IMR-90 (cell line): ENCODE results near the gene ARSJ. TPM values are rescaled to one million over a fixed set of nuclear protein-coding genes. Genes with fewer than 3 reads are reported as not detected.
A peak's percentile ranks its signal among the peaks of the same experiment; 100 is the strongest.

Source experiments
- ATAC-seq: fragments of 200-7000 bp; cut with Tn5 transposase; 2 replicates; pipeline ENCODE4 v1.9.1; 2020; ENCODE audit warnings: low read depth, mild to moderate bottlenecking, moderate library complexity
- BruUV-seq: library from RNA; stranded (reverse); fragments of 400-500 nt; replicated peaks from 2 replicates; lab custom pipeline; 2021; lab: Mats Ljungman, UMichigan
- CTCF ChIA-PET: fragments of 300-600 bp; formaldehyde crosslinking; extraction: SDS; loops from one replicate; lab custom pipeline; 2021; ENCODE audit warnings: antibody characterized with exemption; lab: Yijun Ruan, JAX
- POLR2A ChIA-PET: fragments of 300-600 bp; sonication (Branson Sonifier 250); formaldehyde crosslinking; loops from one replicate; lab custom pipeline; 2022; ENCODE audit warnings: antibody characterized with exemption; ENCODE audit not compliant: unreplicated experiment; lab: Charles Lee
- DNase-seq: peaks from one replicate; pipeline ENCODE4 v3.0.0; 2013
- H2AFZ ChIP-seq: replicated peaks from 2 replicates; pipeline ENCODE3; 2013; ENCODE audit warnings: low read length, mild to moderate bottlenecking; ENCODE audit not compliant: poor library complexity
- H2AK5ac ChIP-seq: 2 replicates; pipeline ENCODE4 v1.6.1; 2013; ENCODE audit warnings: low read depth, low read length, inconsistent platforms
- H2AK9ac ChIP-seq: replicated peaks from 2 replicates; pipeline ENCODE3; 2013; ENCODE audit warnings: mild to moderate bottlenecking, low read depth, low read length, moderate library complexity; ENCODE audit not compliant: poor library complexity
- H2BK120ac ChIP-seq: 2 replicates; pipeline ENCODE4 v1.6.1; 2013; ENCODE audit warnings: low read depth, low read length, inconsistent platforms
- H2BK15ac ChIP-seq: 3 replicates; pipeline ENCODE4 v1.6.1; 2013; ENCODE audit warnings: low read depth, low read length, inconsistent platforms
- H2BK20ac ChIP-seq: 2 replicates; pipeline ENCODE4 v1.6.1; 2013; ENCODE audit warnings: low read depth, mild to moderate bottlenecking, inconsistent platforms, low read length, moderate library complexity
- H2BK5ac ChIP-seq: 2 replicates; pipeline ENCODE4 v1.6.1; 2013; ENCODE audit warnings: mild to moderate bottlenecking, low read depth, low read length, inconsistent platforms; ENCODE audit not compliant: poor library complexity, severe bottlenecking
- H3K14ac ChIP-seq: replicated peaks from 2 replicates; pipeline ENCODE4 v1.6.1; 2013; ENCODE audit warnings: low read depth, low read length, inconsistent platforms
- H3K18ac ChIP-seq: 2 replicates; pipeline ENCODE4 v1.6.1; 2013; ENCODE audit warnings: low read depth, low read length, control low read depth
- H3K23ac ChIP-seq: 2 replicates; pipeline ENCODE4 v1.6.1; 2013; ENCODE audit warnings: low read depth, low read length, inconsistent platforms
- H3K27ac ChIP-seq: 2 replicates; pipeline ENCODE4 v1.5.1; 2013; ENCODE audit warnings: mild to moderate bottlenecking, control low read depth, low read length; ENCODE audit not compliant: insufficient read depth
- H3K27me3 ChIP-seq: 2 replicates; pipeline ENCODE4 v1.6.1; 2013; ENCODE audit warnings: low read length; ENCODE audit not compliant: control insufficient read depth, insufficient read depth
- H3K36me3 ChIP-seq: 2 replicates; pipeline ENCODE4 v1.6.1; 2013; ENCODE audit warnings: low read length, mixed read lengths; ENCODE audit not compliant: control insufficient read depth, insufficient read depth
- H3K4ac ChIP-seq: 2 replicates; pipeline ENCODE4 v1.6.1; 2013; ENCODE audit warnings: low read depth, low read length, inconsistent platforms
- H3K4me1 ChIP-seq: 2 replicates; pipeline ENCODE4 v1.6.1; 2013; ENCODE audit warnings: low read length, mixed read lengths; ENCODE audit not compliant: control insufficient read depth, insufficient read depth
- H3K4me2 ChIP-seq: 2 replicates; pipeline ENCODE4 v1.6.1; 2013; ENCODE audit warnings: low read depth, mild to moderate bottlenecking, control low read depth, low read length, moderate library complexity
- H3K4me3 ChIP-seq: 2 replicates; pipeline ENCODE4 v1.5.1; 2013; ENCODE audit warnings: low read depth, mild to moderate bottlenecking, control low read depth, low read length, moderate library complexity; ENCODE audit not compliant: insufficient read depth
- H3K56ac ChIP-seq: 2 replicates; pipeline ENCODE4 v1.6.1; 2013; ENCODE audit warnings: low read length, inconsistent platforms; ENCODE audit not compliant: insufficient read depth; ENCODE audit errors: extremely low read depth
- H3K79me1 ChIP-seq, 2 experiments: 2 replicates each; pipeline ENCODE4 v1.6.1; 2013; ENCODE audit warnings: low read length in 2 of 2, inconsistent platforms in 1 of 2, low read depth in 1 of 2
- H3K9ac ChIP-seq: 2 replicates; pipeline ENCODE4 v1.6.1; 2013; ENCODE audit warnings: low read depth, low read length, control low read depth
- H3K9me1 ChIP-seq: 2 replicates; pipeline ENCODE4 v1.6.1; 2013; ENCODE audit warnings: low read length, inconsistent platforms; ENCODE audit not compliant: insufficient read depth
- H3K9me3 ChIP-seq: 2 replicates; pipeline ENCODE4 v1.6.1; 2013; ENCODE audit warnings: low read length; ENCODE audit not compliant: control insufficient read depth, insufficient read depth
- H4K20me1 ChIP-seq: 2 replicates; pipeline ENCODE4 v1.6.1; 2013; ENCODE audit warnings: low read length, inconsistent platforms; ENCODE audit not compliant: insufficient read depth
- H4K5ac ChIP-seq: 2 replicates; pipeline ENCODE4 v1.6.1; 2013; ENCODE audit warnings: mild to moderate bottlenecking, low read depth, low read length, control low read depth
- H4K8ac ChIP-seq, 2 experiments: 2 replicates each; pipeline ENCODE4 v1.6.1; 2013; ENCODE audit warnings: low read depth in 2 of 2, low read length in 2 of 2, control low read depth in 1 of 2, inconsistent platforms in 1 of 2
- H4K91ac ChIP-seq: 2 replicates; pipeline ENCODE4 v1.6.1; 2013; ENCODE audit warnings: low read depth, low read length, inconsistent platforms; ENCODE audit not compliant: insufficient read depth
- BHLHE40 ChIP-seq: fragments of 150-350 bp; IDR thresholded peaks from 2 replicates; pipeline ENCODE4 v1.6.1; 2016; ENCODE audit warnings: mild to moderate bottlenecking, low read depth, low read length
- CEBPB ChIP-seq: IDR thresholded peaks from 2 replicates; pipeline ENCODE4 v1.6.1; 2012; ENCODE audit warnings: low read depth, low read length, improper control_type of control experiment
- CHD1 ChIP-seq: IDR thresholded peaks from 2 replicates; pipeline ENCODE4 v1.6.1; 2012; ENCODE audit warnings: low read depth, low read length, improper control_type of control experiment
- FOS ChIP-seq: fragments of 150-350 bp; IDR thresholded peaks from 2 replicates; pipeline ENCODE4 v1.6.1; 2016; ENCODE audit warnings: low read depth, low read length
- MAFK ChIP-seq: IDR thresholded peaks from 2 replicates; pipeline ENCODE4 v1.6.1; 2012; ENCODE audit warnings: low read depth, low read length, improper control_type of control experiment
- MAZ ChIP-seq: IDR thresholded peaks from 2 replicates; pipeline ENCODE4 v1.6.1; 2012; ENCODE audit warnings: low read depth, mild to moderate bottlenecking, low read length, improper control_type of control experiment, moderate library complexity, borderline replicate concordance
- MXI1 ChIP-seq: IDR thresholded peaks from 2 replicates; pipeline ENCODE4 v1.6.1; 2012; ENCODE audit warnings: low read depth, mild to moderate bottlenecking, low read length, moderate library complexity, borderline replicate concordance
- NFE2L2 ChIP-seq: fragments of 150-350 bp; IDR thresholded peaks from 2 replicates; pipeline ENCODE4 v1.6.1; 2016; ENCODE audit warnings: low read depth, mild to moderate bottlenecking, low read length
- POLR2A ChIP-seq: IDR thresholded peaks from 2 replicates; pipeline ENCODE4 v1.6.1; 2012; ENCODE audit warnings: mild to moderate bottlenecking, low read depth, low read length
- RAD21 ChIP-seq: IDR thresholded peaks from 2 replicates; pipeline ENCODE4 v1.6.1; 2012; ENCODE audit warnings: low read length, improper control_type of control experiment
- RCOR1 ChIP-seq: IDR thresholded peaks from 2 replicates; pipeline ENCODE4 v1.6.1; 2012; ENCODE audit warnings: mild to moderate bottlenecking, low read length, improper control_type of control experiment; ENCODE audit not compliant: insufficient replicate concordance
- RFX5 ChIP-seq: IDR thresholded peaks from 2 replicates; pipeline ENCODE4 v1.8.0; 2012; ENCODE audit warnings: low read depth, mild to moderate bottlenecking, low read length, moderate library complexity
- SMC3 ChIP-seq: fragments of 150-350 bp; IDR thresholded peaks from 2 replicates; pipeline ENCODE4 v1.6.1; 2016; ENCODE audit warnings: low read depth, mild to moderate bottlenecking, antibody characterized with exemption, low read length, moderate library complexity
- WGBS, 2 experiments: methylation state at CpG; one replicate each; pipeline versions ENCODE4 v1.1.5 to v1.1.7; 2013; ENCODE audit warnings: missing lambda C conversion rate in 2 of 2; ENCODE audit not compliant: insufficient read length in 1 of 2; ENCODE audit errors: extremely low coverage in 2 of 2; 5-methylcytosine and 5-hydroxymethylcytosine counted together
- dilution Hi-C: fragments of 300-500 bp; cut with HindIII; formaldehyde crosslinking; loops from one replicate; pipeline ENCODE4 v1.14.3; 2018; ENCODE audit warnings: low sequenced_read_pairs; ENCODE audit not compliant: unreplicated experiment
- in situ Hi-C: fragments of 300-500 bp; cut with MboI; formaldehyde crosslinking; loops from 3 replicates; pipeline ENCODE4 v1.14.3; 2019; ENCODE audit warnings: low sequenced_read_pairs, inconsistent platforms, mixed read lengths
- intact Hi-C: fragments of 100-400 bp; cut with micrococcal nuclease; formaldehyde crosslinking; loops from 2 replicates; pipeline ENCODE4 v1.10.0; 2022
- polyA plus RNA-seq, 3 experiments: library from polyadenylated mRNA; depleted of rRNA; stranded (reverse); fragments of >200 nt; gene quantifications; 2 replicates each; pipeline ENCODE4 v1.2.3, GENCODE V29; 2012; ENCODE audit warnings: low replicate concordance in 1 of 3
- total RNA-seq: library from RNA; depleted of rRNA; stranded (reverse); fragments of >200 nt; gene quantifications from 2 replicates; pipeline ENCODE4 v1.2.3, GENCODE V29; 2012
- TF ChIP-seq, protein P1 (sequence below): conservative IDR thresholded peaks from 2 replicates; pipeline ENCODE4 v1.5.1; 2012; ENCODE audit warnings: mild to moderate bottlenecking, low read depth, low read length, improper control_type of control experiment
- TF ChIP-seq, protein P2 (sequence below): fragments of 150-350 bp; IDR thresholded peaks from 2 replicates; pipeline ENCODE4 v1.6.1; 2016; ENCODE audit warnings: low read depth, mild to moderate bottlenecking, low read length, moderate library complexity, borderline replicate concordance
- TF ChIP-seq, protein P3 (sequence below): fragments of 150-350 bp; IDR thresholded peaks from 2 replicates; pipeline ENCODE4 v1.6.1; 2017; ENCODE audit warnings: mild to moderate bottlenecking, antibody characterized with exemption, low read length, low read depth

ARSJ gene
- total and polyA plus RNA-seq, 2 of the 4 experiments (the other 2 are of a cell fraction): 47.7 to 143 TPM

DNA sequence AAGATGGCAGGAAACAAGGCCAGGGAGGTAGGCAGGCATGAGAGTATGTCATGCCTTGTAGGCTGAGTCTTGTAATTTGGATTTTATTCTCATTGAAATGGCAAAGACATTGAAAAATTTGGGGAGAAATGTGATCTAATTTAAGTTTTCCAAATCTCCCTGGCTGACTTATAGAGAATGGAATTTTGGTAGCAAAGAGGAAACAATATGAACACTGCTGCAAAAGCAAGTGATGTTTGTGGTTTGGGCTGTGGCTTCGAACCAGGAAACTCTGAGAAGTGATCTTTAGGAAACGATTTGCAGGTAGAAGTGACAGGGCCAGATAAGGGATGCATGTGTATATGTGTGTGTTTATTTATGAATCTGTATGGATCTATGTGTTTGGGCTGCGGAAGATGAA lies 35.6 kb downstream of the ARSJ start:
- Histone ChIP-seq H2AFZ (no peak overlapping the region), H3K79me1 (peaks cover 17 to 63% of the 10 kb centered on the region in 2 experiments; a peak in 3 of 4 replicates), H3K23ac (peak overlapping the region; percentile 8; the same call in 1 of the 2 replicates), H3K56ac (no peak overlapping the region), H2BK20ac (0 out of 2 replicates have a peak overlapping the region, but pooled peaks have one; percentile 10), H3K4me1 (peaks cover 14% of the 10 kb centered on the region), H2BK5ac (no peak overlapping the region), H2AK5ac (no peak overlapping the region), H2AK9ac (no peak overlapping the region), H3K4me3 (no peak overlapping the region), H4K8ac (peak overlapping the region in 1 of 2 experiments; percentile 23; a peak in 1 of 4 replicates), H3K9me1 (peaks cover 10% of the 10 kb centered on the region; the same call in 1 of the 2 replicates), H4K20me1 (peaks cover 10% of the 10 kb centered on the region), H3K4me2 (peak overlapping the region; percentile 73; the same call in 1 of the 2 replicates), H3K9ac (no peak overlapping the region), H3K27me3 (no peaks in the 10 kb centered on the region), H3K9me3 (peaks cover 2% of the 10 kb centered on the region; the same call in 1 of the 2 replicates), H2BK15ac (no peak overlapping the region; the same call in 2 of the 3 replicates), H3K14ac (peak overlapping the region; percentile 23; the same call in 1 of the 2 replicates), H2BK120ac (0 out of 2 replicates have a peak overlapping the region, but pooled peaks have one; percentile 5), H3K4ac (peak overlapping the region; percentile 3; the same call in 1 of the 2 replicates), H3K36me3 (peaks cover 4% of the 10 kb centered on the region; the same call in 1 of the 2 replicates), H4K5ac (peak overlapping the region; percentile 64), H4K91ac (no peak overlapping the region), H3K18ac (peak overlapping the region; percentile 78), H3K27ac (no peak overlapping the region; the same call in 1 of the 2 replicates)
- DNase-seq: peak; percentile 50
- BruUV-seq: no TSS peak
- dilution Hi-C loops: no loop called here
- intact Hi-C loops: no loop called here
- peak; percentile 40 for ATAC-seq
- TF ChIP-seq MAZ (no peak), RFX5 (no peak), MXI1 (no peak), BHLHE40 (no peak), CHD1 (no peak), NFE2L2 (no peak), RAD21 (no peak), CEBPB (no peak), FOS (no peak), MAFK (no peak), RCOR1 (no peak), POLR2A (no peak), SMC3 (no peak)
- TF ChIP-seq, protein P1, sequence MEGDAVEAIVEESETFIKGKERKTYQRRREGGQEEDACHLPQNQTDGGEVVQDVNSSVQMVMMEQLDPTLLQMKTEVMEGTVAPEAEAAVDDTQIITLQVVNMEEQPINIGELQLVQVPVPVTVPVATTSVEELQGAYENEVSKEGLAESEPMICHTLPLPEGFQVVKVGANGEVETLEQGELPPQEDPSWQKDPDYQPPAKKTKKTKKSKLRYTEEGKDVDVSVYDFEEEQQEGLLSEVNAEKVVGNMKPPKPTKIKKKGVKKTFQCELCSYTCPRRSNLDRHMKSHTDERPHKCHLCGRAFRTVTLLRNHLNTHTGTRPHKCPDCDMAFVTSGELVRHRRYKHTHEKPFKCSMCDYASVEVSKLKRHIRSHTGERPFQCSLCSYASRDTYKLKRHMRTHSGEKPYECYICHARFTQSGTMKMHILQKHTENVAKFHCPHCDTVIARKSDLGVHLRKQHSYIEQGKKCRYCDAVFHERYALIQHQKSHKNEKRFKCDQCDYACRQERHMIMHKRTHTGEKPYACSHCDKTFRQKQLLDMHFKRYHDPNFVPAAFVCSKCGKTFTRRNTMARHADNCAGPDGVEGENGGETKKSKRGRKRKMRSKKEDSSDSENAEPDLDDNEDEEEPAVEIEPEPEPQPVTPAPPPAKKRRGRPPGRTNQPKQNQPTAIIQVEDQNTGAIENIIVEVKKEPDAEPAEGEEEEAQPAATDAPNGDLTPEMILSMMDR: no peak
- TF ChIP-seq, protein P2, sequence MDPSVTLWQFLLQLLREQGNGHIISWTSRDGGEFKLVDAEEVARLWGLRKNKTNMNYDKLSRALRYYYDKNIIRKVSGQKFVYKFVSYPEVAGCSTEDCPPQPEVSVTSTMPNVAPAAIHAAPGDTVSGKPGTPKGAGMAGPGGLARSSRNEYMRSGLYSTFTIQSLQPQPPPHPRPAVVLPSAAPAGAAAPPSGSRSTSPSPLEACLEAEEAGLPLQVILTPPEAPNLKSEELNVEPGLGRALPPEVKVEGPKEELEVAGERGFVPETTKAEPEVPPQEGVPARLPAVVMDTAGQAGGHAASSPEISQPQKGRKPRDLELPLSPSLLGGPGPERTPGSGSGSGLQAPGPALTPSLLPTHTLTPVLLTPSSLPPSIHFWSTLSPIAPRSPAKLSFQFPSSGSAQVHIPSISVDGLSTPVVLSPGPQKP: no peak
- TF ChIP-seq, protein P3, sequence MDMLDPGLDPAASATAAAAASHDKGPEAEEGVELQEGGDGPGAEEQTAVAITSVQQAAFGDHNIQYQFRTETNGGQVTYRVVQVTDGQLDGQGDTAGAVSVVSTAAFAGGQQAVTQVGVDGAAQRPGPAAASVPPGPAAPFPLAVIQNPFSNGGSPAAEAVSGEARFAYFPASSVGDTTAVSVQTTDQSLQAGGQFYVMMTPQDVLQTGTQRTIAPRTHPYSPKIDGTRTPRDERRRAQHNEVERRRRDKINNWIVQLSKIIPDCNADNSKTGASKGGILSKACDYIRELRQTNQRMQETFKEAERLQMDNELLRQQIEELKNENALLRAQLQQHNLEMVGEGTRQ: no peak
- CTCF ChIA-PET: no interaction called here
- in situ Hi-C loops: no loop called here
- whole genome bisulfite sequencing, 2 experiments: 33% methylated on average over 1 of the region's 3 CpGs; no CpG with 5 or more reads in 1 of the 2 experiments
- POLR2A ChIA-PET: no interaction called here
